ENCODE data around the gene EEFSEC.

Gene EEFSEC

GRCh38 chr3:128356822-128357221 lies 203.5 kb downstream of the EEFSEC start:
- DNase-seq, result no peak

- no peak for DNase-seq
Observed at GRCh38 chr3:128357538-128357937, 204.3 kb downstream of the EEFSEC start.

GRCh38 chr3:128358156-128358895 lies 205.0 kb downstream of the EEFSEC start:
- no peak for DNase-seq

- DNase-seq, result no peak
Observed at GRCh38 chr3:128359060-128359664, 205.9 kb downstream of the EEFSEC start.

GRCh38 chr3:128359846-128360642 lies 206.8 kb downstream of the EEFSEC start:
- DNase-seq, result no peak

GRCh38 chr3:128360705-128361271 lies 207.5 kb downstream of the EEFSEC start:
- DNase-seq, result no peak

GRCh38 chr3:128362026-128362965 lies 209.0 kb downstream of the EEFSEC start:
- no peak for DNase-seq

GRCh38 chr3:128364291-128364690 lies 211.0 kb downstream of the EEFSEC start:
- no peak for DNase-seq

GRCh38 chr3:128364808-128365360 lies 211.6 kb downstream of the EEFSEC start:
- DNase-seq, result no peak

- DNase-seq, result no peak
Observed at GRCh38 chr3:128366136-128366535, 212.9 kb downstream of the EEFSEC start.

GRCh38 chr3:128366652-128367051 lies 213.4 kb downstream of the EEFSEC start:
- no peak for DNase-seq

- DNase-seq, result no peak
Observed at GRCh38 chr3:128367221-128367620, 213.9 kb downstream of the EEFSEC start.

GRCh38 chr3:128367761-128368160 lies 214.5 kb downstream of the EEFSEC start:
- no peak for DNase-seq

GRCh38 chr3:128368626-128369025 lies 215.3 kb downstream of the EEFSEC start:
- DNase-seq, result no peak

GRCh38 chr3:128369121-128369703 lies 215.9 kb downstream of the EEFSEC start:
- DNase-seq, result no peak

- no peak for DNase-seq
Observed at GRCh38 chr3:128369881-128370642, 216.8 kb downstream of the EEFSEC start.

GRCh38 chr3:128372281-128372680 lies 219.0 kb downstream of the EEFSEC start:
- DNase-seq, result no peak

GRCh38 chr3:128372707-128373533 lies 219.6 kb downstream of the EEFSEC start:
- DNase-seq, result no peak

- DNase-seq, result no peak
Observed at GRCh38 chr3:128374746-128375445, 221.6 kb downstream of the EEFSEC start.
